Measurements from ENCODE around the gene CUX1. TPM values are rescaled to one million over a fixed set of nuclear protein-coding genes. Genes with fewer than 3 reads are reported as not detected.
"Not testable (repeated sequence)": the region's sequence is repeated elsewhere in the genome, so short reads cannot be mapped to it uniquely, and the experiment has no call there.

CUX1 gene
- total RNA-seq, 2 donors from 2014 or later, result 42.0 to 47.5 TPM

DNA sequence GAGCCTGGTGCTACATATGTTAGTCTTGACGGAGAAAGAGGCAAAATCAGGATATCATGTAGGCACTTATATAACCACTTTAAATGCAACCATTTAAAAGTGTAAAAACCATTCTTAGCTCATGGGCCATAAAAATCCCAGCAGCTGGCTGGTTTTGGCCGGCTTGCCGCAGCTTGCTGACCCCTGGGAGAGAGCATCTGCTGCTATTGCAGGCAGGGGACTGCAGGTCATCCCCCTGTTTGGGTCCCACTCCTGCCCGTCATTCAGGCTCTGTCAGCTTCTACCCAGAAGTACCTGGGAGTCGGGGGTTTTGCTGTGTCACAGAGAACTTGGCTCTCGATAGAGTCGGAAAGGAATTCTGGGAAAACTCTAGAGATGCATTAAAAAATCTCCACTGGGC, 187.4 kb downstream of the CUX1 start:
- TF ChIP-seq, protein P1, sequence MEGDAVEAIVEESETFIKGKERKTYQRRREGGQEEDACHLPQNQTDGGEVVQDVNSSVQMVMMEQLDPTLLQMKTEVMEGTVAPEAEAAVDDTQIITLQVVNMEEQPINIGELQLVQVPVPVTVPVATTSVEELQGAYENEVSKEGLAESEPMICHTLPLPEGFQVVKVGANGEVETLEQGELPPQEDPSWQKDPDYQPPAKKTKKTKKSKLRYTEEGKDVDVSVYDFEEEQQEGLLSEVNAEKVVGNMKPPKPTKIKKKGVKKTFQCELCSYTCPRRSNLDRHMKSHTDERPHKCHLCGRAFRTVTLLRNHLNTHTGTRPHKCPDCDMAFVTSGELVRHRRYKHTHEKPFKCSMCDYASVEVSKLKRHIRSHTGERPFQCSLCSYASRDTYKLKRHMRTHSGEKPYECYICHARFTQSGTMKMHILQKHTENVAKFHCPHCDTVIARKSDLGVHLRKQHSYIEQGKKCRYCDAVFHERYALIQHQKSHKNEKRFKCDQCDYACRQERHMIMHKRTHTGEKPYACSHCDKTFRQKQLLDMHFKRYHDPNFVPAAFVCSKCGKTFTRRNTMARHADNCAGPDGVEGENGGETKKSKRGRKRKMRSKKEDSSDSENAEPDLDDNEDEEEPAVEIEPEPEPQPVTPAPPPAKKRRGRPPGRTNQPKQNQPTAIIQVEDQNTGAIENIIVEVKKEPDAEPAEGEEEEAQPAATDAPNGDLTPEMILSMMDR (IDR thresholded peaks at IDR 0.05), result no peak
- no peak for TF ChIP-seq POLR2A (IDR thresholded peaks at IDR 0.05)
- H3K27me3 ChIP-seq, result no peaks in the 10 kb centered on the region
- intact Hi-C loops (cut with DNase I), result no loop called here
- H3K27ac ChIP-seq, result no peak overlapping the region
- 91 to 93% methylated on average over 7 of the region's 7 CpGs for WGBS, 2 donors
- H3K9me3 ChIP-seq, result no peaks in the 10 kb centered on the region
- no peak for DNase-seq
- H3K4me1 ChIP-seq, result peaks cover 8% of the 10 kb centered on the region
- no peak overlapping the region for H3K4me3 ChIP-seq
- no peak for ATAC-seq
- no peaks in the 10 kb centered on the region for H3K36me3 ChIP-seq (replicated peaks in 1 of 2; ENCODE audit: insufficient read depth in 1 of 2, low read depth in 2 of 2)

DNA sequence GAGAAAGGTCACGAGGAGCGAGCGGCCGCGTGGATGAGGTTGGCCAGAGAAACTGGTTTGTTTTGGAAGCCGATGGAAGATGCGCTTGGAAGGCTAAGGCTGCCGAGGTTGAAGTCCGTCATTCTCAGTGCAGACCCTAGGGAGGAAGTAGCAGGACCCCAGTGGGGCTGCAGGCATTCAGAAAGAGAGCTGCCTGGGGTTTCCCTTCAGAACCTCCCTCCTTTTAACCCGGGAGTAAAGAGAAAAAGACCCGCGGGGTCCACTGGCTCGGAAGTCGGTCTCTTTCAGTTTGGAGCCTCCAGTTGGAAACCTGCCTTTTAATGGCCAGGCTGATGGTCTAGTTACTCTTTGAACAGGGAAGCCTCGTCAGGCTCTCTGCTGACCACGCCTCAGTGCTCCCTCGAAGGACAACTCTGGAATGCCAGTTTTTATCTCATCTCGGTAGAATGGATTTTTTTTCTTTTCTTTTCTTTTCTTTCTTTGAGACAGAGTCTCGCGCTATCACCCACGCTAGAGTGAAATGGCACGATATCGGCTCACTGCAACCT, 188.6 kb downstream of the CUX1 start:
- no peaks in the 10 kb centered on the region for H3K27me3 ChIP-seq
- H3K36me3 ChIP-seq (replicated peaks in 1 of 2; ENCODE audit: insufficient read depth in 1 of 2, low read depth in 2 of 2), result no peaks in the 10 kb centered on the region
- H3K9me3 ChIP-seq, result no peaks in the 10 kb centered on the region
- 93 to 94% methylated on average over 23 of the region's 23 CpGs for WGBS, 2 donors
- no peak overlapping the region for H3K4me3 ChIP-seq
- TF ChIP-seq POLR2A (IDR thresholded peaks at IDR 0.05), result no peak
- TF ChIP-seq, protein P1 (IDR thresholded peaks at IDR 0.05), result no peak
- intact Hi-C loops (cut with DNase I), result no loop called here
- no peak overlapping the region for H3K27ac ChIP-seq
- ATAC-seq (no peak), DNase-seq (no peak)
- peaks cover 9% of the 10 kb centered on the region for H3K4me1 ChIP-seq

DNA sequence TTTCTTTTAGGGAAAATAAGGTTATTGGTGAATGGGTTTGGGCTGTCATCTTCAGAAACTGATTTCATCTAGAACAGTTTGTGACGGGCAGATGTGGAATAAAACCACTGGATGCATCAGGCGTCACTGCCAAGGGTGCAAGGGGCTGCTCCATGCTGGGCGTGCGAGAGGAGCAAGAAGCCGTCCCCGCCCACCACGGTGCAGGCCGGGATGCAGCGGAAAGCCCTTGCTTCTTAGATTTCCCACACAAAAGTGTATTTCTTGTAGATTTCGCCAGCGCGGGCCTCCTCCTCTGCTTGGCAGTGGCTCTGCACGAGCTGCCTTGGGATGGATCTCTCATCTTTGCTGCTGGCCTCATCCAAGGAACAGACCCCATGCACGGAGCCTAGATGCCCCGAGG, 189.3 kb downstream of the CUX1 start:
- Histone ChIP-seq H3K36me3 (replicated peaks in 1 of 2; ENCODE audit: insufficient read depth in 1 of 2, low read depth in 2 of 2) (no peaks in the 10 kb centered on the region), H3K9me3 (no peaks in the 10 kb centered on the region), H3K4me1 (peaks cover 9% of the 10 kb centered on the region), H3K4me3 (no peak overlapping the region), H3K27ac (no peak overlapping the region), H3K27me3 (no peaks in the 10 kb centered on the region)
- intact Hi-C loops (cut with DNase I), result no loop called here
- DNase-seq, result no peak
- 96 to 98% methylated on average over 7 to 15 of the region's 15 CpGs for WGBS, 2 donors
- TF ChIP-seq, protein P1 (IDR thresholded peaks at IDR 0.05), result no peak
- no peak for TF ChIP-seq POLR2A (IDR thresholded peaks at IDR 0.05)
- no peak for ATAC-seq

DNA sequence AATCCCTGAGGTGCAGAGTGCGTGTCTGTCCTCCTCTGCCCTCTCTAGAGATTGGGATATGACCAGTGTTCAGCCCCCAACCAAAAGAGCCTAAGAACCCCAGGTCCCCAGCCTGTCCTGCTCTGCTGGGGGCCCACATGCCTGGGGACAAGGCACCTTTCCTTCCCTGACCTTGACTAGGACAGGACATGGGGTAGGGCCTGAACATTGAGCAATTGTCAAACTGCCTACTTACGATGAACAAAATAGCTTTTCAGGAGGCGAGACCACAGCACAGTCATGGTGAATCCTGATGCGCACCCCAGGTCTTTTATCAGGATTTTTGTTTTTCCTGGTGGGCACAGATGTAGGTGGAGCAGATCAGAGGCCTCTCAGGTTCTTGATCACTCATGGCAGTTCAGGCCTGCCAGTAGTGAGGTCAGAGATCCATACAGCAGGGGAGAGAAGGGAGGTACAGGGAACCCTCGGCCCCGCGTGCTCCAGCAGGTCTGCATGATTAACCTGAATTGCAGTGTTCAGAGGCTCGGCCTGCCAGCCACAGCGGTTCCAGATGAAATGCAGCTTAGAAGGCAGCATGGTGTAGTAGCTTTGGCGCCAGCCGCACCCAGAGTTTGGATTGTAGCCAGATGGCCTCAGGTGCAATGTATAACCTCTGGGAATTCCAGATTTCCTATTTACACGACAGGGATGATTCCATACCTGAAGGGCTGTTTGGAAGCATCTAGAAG, 191.3 kb downstream of the CUX1 start:
- Histone ChIP-seq H3K27me3 (no peaks in the 10 kb centered on the region), H3K36me3 (replicated peaks in 1 of 2; ENCODE audit: insufficient read depth in 1 of 2, low read depth in 2 of 2) (no peaks in the 10 kb centered on the region), H3K9me3 (no peaks in the 10 kb centered on the region), H3K27ac (peak overlapping the region in 1 of 4 donors; percentile 2), H3K4me1 (peaks cover 9% of the 10 kb centered on the region), H3K4me3 (no peak overlapping the region)
- TF ChIP-seq, protein P1 (IDR thresholded peaks at IDR 0.05), result no peak
- no peak for TF ChIP-seq POLR2A (IDR thresholded peaks at IDR 0.05)
- 83 to 90% methylated on average over 9 to 12 of the region's 12 CpGs for WGBS, 2 donors
- ATAC-seq (no peak), DNase-seq (peak in 1 of 4 donors; percentile 27)
- intact Hi-C loops (cut with DNase I), result no loop called here

DNA sequence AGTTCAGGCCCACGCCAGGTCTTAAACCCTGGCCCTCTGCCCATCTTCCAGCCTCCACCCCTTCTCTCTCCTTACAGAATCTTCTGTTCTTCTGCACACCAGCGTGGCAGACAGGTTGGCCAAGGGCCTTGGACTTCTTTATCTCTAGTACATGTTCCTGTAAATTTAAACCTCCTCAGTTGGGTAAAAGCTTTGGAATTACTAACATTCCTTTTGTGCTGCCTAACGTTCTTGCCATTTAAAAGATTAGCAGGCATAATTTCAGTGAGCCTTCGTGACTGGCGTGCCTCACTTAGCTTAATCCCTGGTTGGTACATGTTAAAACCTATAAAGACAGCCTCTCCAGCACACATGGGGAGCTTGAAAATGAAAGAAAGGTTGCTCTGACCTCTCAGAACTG, 192.2 kb downstream of the CUX1 start:
- DNase-seq (peak in 1 of 4 donors; percentile 19), ATAC-seq (peak; percentile 27)
- Histone ChIP-seq H3K27ac (peak overlapping the region in 1 of 4 donors; percentile 2), H3K4me3 (no peak overlapping the region), H3K9me3 (no peaks in the 10 kb centered on the region), H3K27me3 (no peaks in the 10 kb centered on the region), H3K4me1 (peaks cover 9% of the 10 kb centered on the region), H3K36me3 (replicated peaks in 1 of 2; ENCODE audit: insufficient read depth in 1 of 2, low read depth in 2 of 2) (no peaks in the 10 kb centered on the region)
- no peak for TF ChIP-seq POLR2A (IDR thresholded peaks at IDR 0.05)
- TF ChIP-seq, protein P1 (IDR thresholded peaks at IDR 0.05), result no peak
- WGBS, 2 donors, result 59 to 60% methylated on average over 5 of the region's 5 CpGs
- intact Hi-C loops (cut with DNase I), result no loop called here

DNA sequence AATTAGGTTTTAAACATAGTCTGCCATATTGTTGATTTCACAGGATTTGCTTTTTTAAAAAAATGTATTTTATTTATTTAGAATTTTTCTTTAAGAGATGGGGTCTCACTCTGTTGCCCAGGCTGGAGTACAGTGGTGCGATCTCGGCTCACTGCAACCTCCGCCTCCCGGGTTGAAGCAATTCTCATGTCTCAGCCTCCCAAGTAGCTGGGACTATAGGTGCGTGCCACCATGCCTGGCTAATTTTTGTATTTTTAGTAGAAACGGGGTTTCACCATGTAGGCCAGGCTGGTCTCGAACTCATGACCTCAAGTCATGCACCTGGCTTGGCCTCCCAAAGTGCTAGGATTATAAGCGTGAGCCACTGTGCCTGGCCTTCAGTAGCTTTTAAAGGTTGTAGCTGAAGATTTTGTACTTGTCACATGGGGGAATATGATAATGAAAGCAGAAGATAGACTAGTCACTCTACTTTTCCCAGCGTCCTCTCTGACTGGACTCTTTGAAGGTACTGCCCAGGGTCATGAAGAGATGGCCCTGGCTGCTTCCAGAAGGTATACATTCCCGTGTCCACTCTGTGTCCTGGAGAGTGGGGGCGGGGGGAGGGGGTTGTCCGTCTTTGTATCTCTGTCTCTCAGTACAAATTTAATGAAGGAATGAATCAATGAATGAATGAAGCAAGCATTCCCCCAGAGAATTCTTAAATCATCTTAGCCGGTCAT, 194.8 kb downstream of the CUX1 start:
- intact Hi-C loops (cut with DNase I); H3K27me3 ChIP-seq; H3K4me3 ChIP-seq; H3K27ac ChIP-seq; H3K4me1 ChIP-seq; H3K9me3 ChIP-seq; H3K36me3 ChIP-seq (replicated peaks in 1 of 2; ENCODE audit: insufficient read depth in 1 of 2, low read depth in 2 of 2); DNase-seq; ATAC-seq: not testable (repeated sequence)
- 92 to 95% methylated on average over 13 of the region's 13 CpGs for WGBS, 2 donors

Measured in body of pancreas (tissue), 4 donors.